Caco-2 (cell line): Measurements from ENCODE around the gene CACNB3. TPM values are rescaled to one million over a fixed set of nuclear protein-coding genes. Genes with fewer than 3 reads are reported as not detected.

Experiments used
- BruUV-seq: library from RNA; stranded (reverse); fragments of 400-500 nt; replicated peaks from 2 replicates; lab custom pipeline; 2021; lab: Mats Ljungman, UMichigan
- CTCF ChIA-PET: fragments of 300-600 bp; sonication (Branson Sonifier 250); formaldehyde crosslinking; loops from one replicate; lab custom pipeline; 2022; ENCODE audit warnings: antibody characterized with exemption; lab: Charles Lee
- POLR2A ChIA-PET: fragments of 300-600 bp; sonication (Branson Sonifier 250); formaldehyde crosslinking; loops from one replicate; lab custom pipeline; 2022; ENCODE audit warnings: antibody characterized with exemption; lab: Charles Lee
- DNase-seq, 2 experiments: peaks; one replicate each; pipeline versions ENCODE4 v3.0.0 to v3.0.0-alpha.2; 2020 to 2022
- H3K27me3 ChIP-seq: replicated peaks from 2 replicates; pipeline ENCODE4 v1.6.0; 2011; ENCODE audit warnings: low read length; ENCODE audit not compliant: control insufficient read depth, insufficient read depth
- H3K36me3 ChIP-seq: 2 replicates; pipeline ENCODE4 v1.5.1; 2011; ENCODE audit warnings: low read length; ENCODE audit not compliant: control insufficient read depth, insufficient read depth
- H3K4me1 ChIP-seq: fragments of 250-450 bp; sonication (Bioruptor Pico); 2 replicates; pipeline ENCODE4 v1.5.1; 2020; ENCODE audit warnings: mild to moderate bottlenecking
- H3K4me3 ChIP-seq: 2 replicates; pipeline ENCODE4 v1.5.1; 2011; ENCODE audit warnings: low read depth, mild to moderate bottlenecking, control low read depth, low read length
- H3K9me3 ChIP-seq: fragments of 250-450 bp; sonication (Bioruptor Pico); 2 replicates; pipeline ENCODE4 v1.5.1; 2020; ENCODE audit warnings: mild to moderate bottlenecking, moderate library complexity
- H3K27ac Mint-ChIP-seq: one replicate; pipeline ENCODE4 v1.8.0; 2022; ENCODE audit warnings: mixed read lengths; ENCODE audit not compliant: unreplicated experiment
- H3K27me3 Mint-ChIP-seq: one replicate; pipeline ENCODE4 v1.8.0; 2022; ENCODE audit warnings: mixed read lengths; ENCODE audit not compliant: insufficient read depth, unreplicated experiment
- H3K36me3 Mint-ChIP-seq: one replicate; pipeline ENCODE4 v1.8.0; 2022; ENCODE audit warnings: mild to moderate bottlenecking, mixed read lengths; ENCODE audit not compliant: insufficient read depth, unreplicated experiment
- H3K4me1 Mint-ChIP-seq: one replicate; pipeline ENCODE4 v1.8.0; 2022; ENCODE audit warnings: low read depth, mixed read lengths; ENCODE audit not compliant: unreplicated experiment
- H3K4me3 Mint-ChIP-seq: one replicate; pipeline ENCODE4 v1.8.0; 2022; ENCODE audit warnings: mild to moderate bottlenecking, moderate library complexity, mixed read lengths; ENCODE audit not compliant: unreplicated experiment
- H3K9me3 Mint-ChIP-seq: one replicate; pipeline ENCODE4 v1.8.0; 2022; ENCODE audit warnings: mixed read lengths; ENCODE audit not compliant: unreplicated experiment
- CTCF ChIP-seq, 2 experiments: fragments of 200-600 bp in 1 of 2; IDR thresholded peaks; 1 replicate in 1 of 2; 2 replicates in 1 of 2; pipeline versions ENCODE4 v1.5.1 to v1.8.0; 2011 to 2022; ENCODE audit warnings: antibody characterized with exemption in 1 of 2, control low read depth in 1 of 2, inconsistent platforms in 1 of 2, low read depth in 1 of 2, low read length in 1 of 2, mild to moderate bottlenecking in 1 of 2, moderate library complexity in 1 of 2; ENCODE audit not compliant: insufficient read depth in 1 of 2, severe bottlenecking in 1 of 2, unreplicated experiment in 1 of 2
- intact Hi-C: fragments of 100-400 bp; cut with micrococcal nuclease; formaldehyde crosslinking; loops from one replicate; pipeline ENCODE4 v1.10.0; 2022; ENCODE audit not compliant: unreplicated experiment
- total RNA-seq: library from RNA; stranded (reverse); gene quantifications from 2 replicates; pipeline ENCODE4 v1.2.3, GENCODE V29; 2022

The CACNB3 gene
- total RNA-seq, 1 experiment from 2014 or later, result 20.4 TPM

GRCh38 chr12:48777501-48778400 is 40.5 kb upstream of the CACNB3 start:
- Histone ChIP-seq H3K27me3 (no peaks in the 10 kb centered on the region), H3K9me3 (no peaks in the 10 kb centered on the region), H3K4me3 (no peak overlapping the region), H3K4me1 (0 out of 2 replicates have a peak, but pooled peaks cover 4% of the 10 kb centered on the region), H3K36me3 (peaks cover 15% of the 10 kb centered on the region)
- intact Hi-C loops, result no loop called here
- Mint-ChIP-seq H3K4me3 (no peak overlapping the region), H3K36me3 (peaks cover 91% of the 10 kb centered on the region), H3K4me1 (peaks cover 10% of the 10 kb centered on the region), H3K9me3 (no peaks in the 10 kb centered on the region), H3K27ac (no peak overlapping the region), H3K27me3 (no peaks in the 10 kb centered on the region)
- no TSS peak for BruUV-seq
- ChIA-PET CTCF (interaction anchor here (1.1 kb wide), 1 partner anchor 11 kb away, joined by 3 read pairs; the partner anchor contains the start of gene ADCY6), POLR2A (interaction anchor here (0.7 kb wide), 1 partner anchor 11 kb away, joined by 4 read pairs; the partner anchor contains the start of gene ADCY6)
- TF ChIP-seq CTCF (IDR thresholded peaks at IDR 0.05; ENCODE audit: insufficient read depth in 1 of 2, low read depth in 1 of 2, low read length in 1 of 2, severe bottlenecking in 1 of 2, unreplicated experiment in 1 of 2), result no peak
- no peak for DNase-seq

DNA sequence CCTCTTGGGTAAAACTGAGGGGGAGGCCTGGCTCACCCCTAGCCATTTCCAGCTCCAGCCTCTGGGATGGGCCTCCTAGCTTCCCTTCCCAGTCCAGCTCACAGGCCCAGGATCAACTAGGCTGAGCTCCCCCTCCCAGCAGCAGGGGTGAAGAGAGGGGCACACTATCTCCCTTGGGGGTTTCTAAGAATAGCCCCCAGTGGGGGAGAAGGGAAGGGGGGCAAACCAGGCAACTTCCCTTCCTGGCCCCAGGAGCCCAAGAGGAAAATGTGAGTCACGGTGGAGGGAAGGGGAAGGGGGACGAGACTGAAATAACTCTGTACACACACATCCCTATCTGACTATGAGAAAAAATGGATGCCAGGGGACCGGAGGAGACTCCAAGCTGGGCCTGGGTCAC is 38.4 kb upstream of the CACNB3 start:
- Histone ChIP-seq H3K27me3 (no peaks in the 10 kb centered on the region), H3K4me1 (0 out of 2 replicates have a peak, but pooled peaks cover 4% of the 10 kb centered on the region), H3K9me3 (no peaks in the 10 kb centered on the region), H3K4me3 (no peak overlapping the region), H3K36me3 (peaks cover 10% of the 10 kb centered on the region)
- Mint-ChIP-seq H3K4me3 (no peak overlapping the region), H3K4me1 (peaks cover 10% of the 10 kb centered on the region), H3K27me3 (no peaks in the 10 kb centered on the region), H3K9me3 (no peaks in the 10 kb centered on the region), H3K27ac (no peak overlapping the region), H3K36me3 (peaks cover 75% of the 10 kb centered on the region)
- TF ChIP-seq CTCF (IDR thresholded peaks at IDR 0.05; ENCODE audit: insufficient read depth in 1 of 2, low read depth in 1 of 2, low read length in 1 of 2, severe bottlenecking in 1 of 2, unreplicated experiment in 1 of 2), result no peak
- DNase-seq, result no peak
- POLR2A ChIA-PET, result interaction anchor here (0.6 to 0.7 kb wide), 2 partner anchors 9 to 20 kb away, joined by 3 to 4 read pairs; no protein-coding TSS in a partner anchor
- CTCF ChIA-PET, result interaction anchor here (0.7 kb wide), 1 partner anchor 27 kb away, joined by 4 read pairs; no protein-coding TSS in a partner anchor
- BruUV-seq, result no TSS peak
- intact Hi-C loops, result no loop called here

GRCh38 chr12:48780381-48781025 is 37.8 kb upstream of the CACNB3 start:
- ChIA-PET POLR2A (no interaction called here), CTCF (no interaction called here)
- DNase-seq, result no peak
- H3K27me3 Mint-ChIP-seq, result no peaks in the 10 kb centered on the region
- H3K4me1 ChIP-seq, result 0 out of 2 replicates have a peak, but pooled peaks cover 4% of the 10 kb centered on the region
- no TSS peak for BruUV-seq
- H3K9me3 Mint-ChIP-seq, result no peaks in the 10 kb centered on the region
- TF ChIP-seq CTCF (IDR thresholded peaks at IDR 0.05; ENCODE audit: insufficient read depth in 1 of 2, low read depth in 1 of 2, low read length in 1 of 2, severe bottlenecking in 1 of 2, unreplicated experiment in 1 of 2), result no peak
- H3K4me3 ChIP-seq, result no peak overlapping the region
- no peaks in the 10 kb centered on the region for H3K27me3 ChIP-seq
- H3K36me3 ChIP-seq, result peaks cover 5% of the 10 kb centered on the region
- intact Hi-C loops, result no loop called here
- no peak overlapping the region for H3K27ac Mint-ChIP-seq
- H3K4me1 Mint-ChIP-seq, result peaks cover 10% of the 10 kb centered on the region
- no peaks in the 10 kb centered on the region for H3K9me3 ChIP-seq
- H3K36me3 Mint-ChIP-seq, result peaks cover 73% of the 10 kb centered on the region
- no peak overlapping the region for H3K4me3 Mint-ChIP-seq
